Tibial nerve (tissue), 4 donors: Measurements from ENCODE around the gene ZNF24. TPM values are rescaled to one million over a fixed set of nuclear protein-coding genes. Genes with fewer than 3 reads are reported as not detected.
A peak's percentile ranks its signal among the peaks of the same experiment; 100 is the strongest.

Experiments used
- DNase-seq, 2 donors: peaks; one replicate each; pipeline ENCODE4 v3.0.0-alpha.2; 2019; ENCODE audit warnings: low spot score in 2 of 2
- H3K27ac ChIP-seq, 4 donors: fragments of 200-600 bp; sonication (generic) in 3 of 4; one replicate each; pipeline ENCODE4 v1.5.1; 2017 to 2019; ENCODE audit warnings: mild to moderate bottlenecking in 1 of 4
- H3K27me3 ChIP-seq, 2 donors: fragments of 200-600 bp; sonication (generic) in 1 of 2; one replicate each; pipeline versions ENCODE4 v1.5.1 to v1.6.0; 2017 to 2019
- H3K36me3 ChIP-seq, 3 donors: fragments of 200-600 bp; sonication (generic); one replicate each; pipeline ENCODE4 v1.5.1; 2018 to 2019
- H3K4me1 ChIP-seq, 4 donors: fragments of 200-600 bp; sonication (generic) in 3 of 4; one replicate each; pipeline ENCODE4 v1.5.1; 2017 to 2019
- H3K4me3 ChIP-seq, 4 donors: fragments of 200-600 bp; sonication (generic) in 3 of 4; one replicate each; pipeline ENCODE4 v1.5.1; 2017 to 2019; ENCODE audit warnings: mild to moderate bottlenecking in 1 of 4, moderate library complexity in 1 of 4
- H3K9me3 ChIP-seq, 4 donors: fragments of 200-600 bp; sonication (generic) in 3 of 4; one replicate each; pipeline ENCODE4 v1.5.1; 2017 to 2019
- EP300 ChIP-seq, 2 donors: sonication (generic); formaldehyde crosslinking; IDR thresholded peaks; one replicate each; pipeline ENCODE4 v1.6.1; 2017; ENCODE audit warnings: antibody characterized with exemption in 2 of 2, mild to moderate bottlenecking in 1 of 2
- POLR2A ChIP-seq, 2 donors: fragments of 450-650 bp; IDR thresholded peaks; one replicate each; pipeline ENCODE4 v1.6.1; 2017; ENCODE audit warnings: antibody characterized with exemption in 2 of 2, mild to moderate bottlenecking in 2 of 2, moderate library complexity in 2 of 2
- WGBS, 2 donors: methylation state at CpG; one replicate each; pipeline ENCODE4 v1.1.5; 2018; 5-methylcytosine and 5-hydroxymethylcytosine counted together
- total RNA-seq, 4 donors: library from RNA; depleted of rRNA; stranded (reverse); fragments of >200 nt; gene quantifications; one replicate each; pipeline ENCODE4 v1.1.0, GENCODE V29; 2016
- TF ChIP-seq, protein P1 (sequence below), 5 experiments: fragments of 200-600 bp in 3 of 5; fragments of 450-650 bp in 2 of 5; sonication (generic) in 3 of 5; IDR thresholded peaks; one replicate each; pipeline ENCODE4 v1.5.1; 2016 to 2019; ENCODE audit warnings: antibody characterized with exemption in 5 of 5, mild to moderate bottlenecking in 3 of 5, moderate library complexity in 2 of 5

ZNF24 gene
- total RNA-seq, result 10 to 100 TPM; 37.5 to 50.5 (median 41.1) TPM

DNA sequence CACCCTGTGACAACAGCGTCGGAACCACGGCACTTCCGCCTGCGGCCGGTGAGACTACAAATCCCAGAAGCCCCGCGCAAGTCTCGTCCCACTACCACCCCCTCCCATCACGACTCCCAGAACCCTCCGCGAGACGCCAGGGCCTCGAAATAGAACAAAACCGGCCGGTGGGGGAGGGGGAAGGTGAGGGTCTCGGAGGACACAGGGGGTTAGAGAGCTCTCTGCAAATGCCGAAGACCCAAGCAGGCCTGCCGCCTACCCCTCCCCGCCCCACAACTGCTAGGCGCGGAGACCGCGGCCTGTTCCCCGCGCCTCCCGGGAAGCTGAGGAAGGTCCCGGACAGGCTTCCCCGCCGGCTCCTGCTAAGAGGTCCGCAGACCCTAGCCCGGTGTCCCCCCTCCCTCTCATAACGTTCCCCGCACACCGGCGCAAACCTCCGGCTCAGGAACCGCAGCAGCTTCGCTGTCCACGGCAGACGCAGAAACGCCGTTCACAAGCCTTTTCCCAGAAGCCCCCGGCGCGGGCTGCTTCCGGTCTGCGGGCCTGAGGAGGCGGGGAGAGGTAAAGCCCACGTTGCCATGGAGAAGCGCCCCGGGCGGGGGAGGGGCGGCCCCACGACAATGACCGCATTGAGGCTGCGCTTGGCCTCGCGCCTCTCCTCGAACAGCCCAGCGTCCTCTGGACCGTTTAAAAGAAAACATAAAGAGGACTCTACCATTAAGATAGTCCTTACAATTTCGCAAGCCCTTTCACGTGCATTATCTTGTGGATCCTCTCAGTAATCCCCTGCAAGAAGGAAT, at the start of gene ZNF24:
ZNF24 (minus strand) TSS at position 485 of the 800 bp plus-strand sequence. CDS start 3,770 bp downstream, outside the sequence.
- peaks cover 0 to 18% (median 12%) of the 10 kb centered on the region in 3 donors for H3K36me3 ChIP-seq
- WGBS, 2 donors, result 0 to 1% methylated on average over 38 to 49 of the region's 64 CpGs
- peak within 1 kb of the TSS; percentile 85 to 99 (median 96) for H3K4me3 ChIP-seq
- DNase-seq, result peak; percentile 94
- H3K9me3 ChIP-seq, result no peaks in the 10 kb centered on the region
- H3K27me3 ChIP-seq, result no peaks in the 10 kb centered on the region
- TF ChIP-seq, protein P1, sequence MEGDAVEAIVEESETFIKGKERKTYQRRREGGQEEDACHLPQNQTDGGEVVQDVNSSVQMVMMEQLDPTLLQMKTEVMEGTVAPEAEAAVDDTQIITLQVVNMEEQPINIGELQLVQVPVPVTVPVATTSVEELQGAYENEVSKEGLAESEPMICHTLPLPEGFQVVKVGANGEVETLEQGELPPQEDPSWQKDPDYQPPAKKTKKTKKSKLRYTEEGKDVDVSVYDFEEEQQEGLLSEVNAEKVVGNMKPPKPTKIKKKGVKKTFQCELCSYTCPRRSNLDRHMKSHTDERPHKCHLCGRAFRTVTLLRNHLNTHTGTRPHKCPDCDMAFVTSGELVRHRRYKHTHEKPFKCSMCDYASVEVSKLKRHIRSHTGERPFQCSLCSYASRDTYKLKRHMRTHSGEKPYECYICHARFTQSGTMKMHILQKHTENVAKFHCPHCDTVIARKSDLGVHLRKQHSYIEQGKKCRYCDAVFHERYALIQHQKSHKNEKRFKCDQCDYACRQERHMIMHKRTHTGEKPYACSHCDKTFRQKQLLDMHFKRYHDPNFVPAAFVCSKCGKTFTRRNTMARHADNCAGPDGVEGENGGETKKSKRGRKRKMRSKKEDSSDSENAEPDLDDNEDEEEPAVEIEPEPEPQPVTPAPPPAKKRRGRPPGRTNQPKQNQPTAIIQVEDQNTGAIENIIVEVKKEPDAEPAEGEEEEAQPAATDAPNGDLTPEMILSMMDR (IDR thresholded peaks at IDR 0.05), result no peak
- TF ChIP-seq EP300 (IDR thresholded peaks at IDR 0.05), result peak in 1 of 2 donors; percentile 97
- TF ChIP-seq POLR2A (IDR thresholded peaks at IDR 0.05), result peak; percentile 66 to 87
- peaks cover 0 to 66% (median 18%) of the 10 kb centered on the region in 4 donors for H3K4me1 ChIP-seq
- H3K27ac ChIP-seq, result peak within 1 kb of the TSS; percentile 99 to 100 (median 100)

DNA sequence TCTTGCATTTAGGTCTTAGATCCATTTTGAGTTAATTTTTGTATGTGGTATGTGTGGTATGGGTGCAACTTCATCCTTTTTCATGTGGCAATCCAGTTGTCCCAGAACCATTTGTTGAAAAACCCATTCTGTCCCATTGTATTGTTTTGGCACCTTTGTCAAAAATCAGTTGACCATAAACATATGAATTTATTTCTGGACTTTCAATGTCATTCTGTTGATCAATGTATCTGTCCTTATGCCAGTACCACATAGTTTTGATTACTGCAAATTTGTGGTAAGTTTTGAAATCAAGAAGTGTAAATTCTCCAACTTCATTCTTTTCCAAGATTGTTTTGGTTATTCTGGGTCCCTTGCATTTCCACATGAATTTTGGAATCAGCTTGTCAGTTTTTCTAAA, 49.5 kb upstream of the ZNF24 start:
- Histone ChIP-seq H3K4me3 (no peak overlapping the region), H3K27ac (no peak overlapping the region), H3K27me3 (no peaks in the 10 kb centered on the region), H3K4me1 (peaks cover 0 to 8% (median 0%) of the 10 kb centered on the region in 4 donors), H3K36me3 (no peaks in the 10 kb centered on the region), H3K9me3 (peaks cover 0 to 3% (median 0%) of the 10 kb centered on the region in 4 donors)
- no peak for DNase-seq
- TF ChIP-seq, protein P1 (IDR thresholded peaks at IDR 0.05), result no peak
- TF ChIP-seq POLR2A (IDR thresholded peaks at IDR 0.05) (no peak), EP300 (IDR thresholded peaks at IDR 0.05) (no peak)

DNA sequence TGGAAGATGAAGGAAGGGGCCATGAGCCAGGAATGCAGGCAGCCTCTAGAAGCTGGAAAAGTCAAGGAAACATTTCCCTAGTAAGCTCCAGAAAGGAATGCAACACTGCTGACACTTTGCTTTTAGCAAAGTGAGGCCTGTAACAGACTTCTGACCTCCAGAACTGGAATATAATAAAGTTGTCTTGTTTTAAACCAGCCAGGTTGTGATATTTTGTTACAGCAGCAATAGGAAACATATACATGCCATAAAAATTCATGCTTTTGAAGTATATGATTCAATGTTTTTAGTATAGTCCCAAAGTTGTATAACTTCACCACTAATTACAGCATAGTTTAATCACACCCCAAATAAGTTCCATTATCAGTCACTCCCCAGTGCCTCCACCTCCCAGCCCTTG, 48.2 kb upstream of the ZNF24 start:
- Histone ChIP-seq H3K27me3 (no peaks in the 10 kb centered on the region), H3K4me1 (peaks cover 0 to 10% (median 0%) of the 10 kb centered on the region in 4 donors), H3K27ac (no peak overlapping the region), H3K36me3 (no peaks in the 10 kb centered on the region), H3K9me3 (peaks cover 0 to 3% (median 0%) of the 10 kb centered on the region in 4 donors), H3K4me3 (no peak overlapping the region)
- TF ChIP-seq POLR2A (IDR thresholded peaks at IDR 0.05) (no peak), EP300 (IDR thresholded peaks at IDR 0.05) (no peak)
- no peak for DNase-seq

GRCh38 chr18:35390951-35391700, 46.9 kb upstream of the ZNF24 start:
- TF ChIP-seq POLR2A (IDR thresholded peaks at IDR 0.05) (no peak), EP300 (IDR thresholded peaks at IDR 0.05) (no peak)
- TF ChIP-seq, protein P1 (IDR thresholded peaks at IDR 0.05), result no peak
- H3K27ac ChIP-seq, result no peak overlapping the region
- H3K4me1 ChIP-seq, result peaks cover 0 to 17% (median 0%) of the 10 kb centered on the region in 4 donors
- no peak overlapping the region for H3K4me3 ChIP-seq
- DNase-seq, result no peak
- WGBS, 2 donors, result 27 to 41% methylated on average over 3 of the region's 3 CpGs
- no peaks in the 10 kb centered on the region for H3K36me3 ChIP-seq
- H3K9me3 ChIP-seq, result peaks cover 0 to 3% (median 0%) of the 10 kb centered on the region in 4 donors
- no peaks in the 10 kb centered on the region for H3K27me3 ChIP-seq

GRCh38 chr18:35389095-35389618, 44.9 kb upstream of the ZNF24 start:
- peak overlapping the region in 2 of 4 donors; percentile 13 to 38 for H3K27ac ChIP-seq
- peak in 1 of 2 donors; percentile 35 for DNase-seq
- peaks cover 0 to 17% (median 0%) of the 10 kb centered on the region in 4 donors for H3K4me1 ChIP-seq
- H3K27me3 ChIP-seq, result no peaks in the 10 kb centered on the region
- peak overlapping the region in 1 of 4 donors; percentile 16 for H3K4me3 ChIP-seq
- H3K36me3 ChIP-seq, result no peaks in the 10 kb centered on the region
- 11 to 17% methylated on average over 5 of the region's 5 CpGs for WGBS, 2 donors
- peak in 1 of 2 donors; percentile 52 for TF ChIP-seq EP300 (IDR thresholded peaks at IDR 0.05)
- TF ChIP-seq POLR2A (IDR thresholded peaks at IDR 0.05), result no peak
- TF ChIP-seq, protein P1 (IDR thresholded peaks at IDR 0.05), result no peak
- H3K9me3 ChIP-seq, result peaks cover 0 to 3% (median 0%) of the 10 kb centered on the region in 4 donors
